K562 (cell line): ENCODE data around the gene DENND2C. TPM values are rescaled to one million over a fixed set of nuclear protein-coding genes. Genes with fewer than 3 reads are reported as not detected.
A peak's percentile ranks its signal among the peaks of the same experiment; 100 is the strongest.

Experiments used
- ATAC-seq: fragments of 200-7000 bp; cut with Tn5 transposase; 3 replicates; pipeline ENCODE4 v1.9.1; 2020; ENCODE audit warnings: moderate library complexity
- BruUV-seq: library from RNA; stranded (reverse); fragments of 400-500 nt; replicated peaks from 2 replicates; lab custom pipeline; 2021; lab: Mats Ljungman, UMichigan
- CTCF ChIA-PET: fragments of 300-600 bp; formaldehyde crosslinking; extraction: SDS; loops from one replicate; lab custom pipeline; 2021; ENCODE audit warnings: low intra/inter-chr PET ratio; lab: Yijun Ruan, JAX
- POLR2A ChIA-PET: fragments of 300-600, 350-650 bp; sonication (Branson Sonifier 250); formaldehyde crosslinking; extraction: SDS; loops from one replicate; lab custom pipeline; 2021; ENCODE audit warnings: antibody characterized with exemption, inconsistent platforms; lab: Yijun Ruan, JAX
- DNase-seq, 4 experiments: peaks; one replicate each; pipeline versions ENCODE4 v3.0.0 to v3.0.0-alpha.2; 2011 to 2018; ENCODE audit warnings: low spot score in 3 of 4, mixed read lengths in 3 of 4; ENCODE audit errors: extremely low read depth in 1 of 4
- FAIRE-seq: peaks from 2 replicates; lab custom pipeline; 2011; peaks lifted over from hg19 to GRCh38; lab: Jason Lieb, UNC
- H2AFZ ChIP-seq: 2 replicates; pipeline ENCODE4 v1.6.0; 2011; ENCODE audit warnings: low read depth, low read length, control low read depth, inconsistent platforms
- H3K27ac ChIP-seq: fragments of 200-600 bp; 3 replicates; pipeline ENCODE4 v1.8.0; 2011; ENCODE audit warnings: low read depth, mild to moderate bottlenecking, control low read depth, inconsistent platforms, low read length, moderate library complexity, mixed read lengths; ENCODE audit errors: extremely low read depth
- H3K27me3 ChIP-seq, 2 experiments: fragments of 300-600 bp in 1 of 2; 2 replicates in 1 of 2; 3 replicates in 1 of 2; pipeline versions ENCODE4 v1.6.0 to v1.8.0; 2011; ENCODE audit warnings: inconsistent platforms in 2 of 2, low read length in 2 of 2, mild to moderate bottlenecking in 1 of 2, mixed read lengths in 1 of 2, moderate library complexity in 1 of 2; ENCODE audit not compliant: control insufficient read depth in 2 of 2, insufficient read depth in 2 of 2
- H3K36me3 ChIP-seq: fragments of 300-600 bp; 3 replicates; pipeline ENCODE4 v1.8.0; 2011; ENCODE audit warnings: mild to moderate bottlenecking, low read length, inconsistent platforms; ENCODE audit not compliant: control insufficient read depth, insufficient read depth
- H3K4me1 ChIP-seq, 2 experiments: fragments of 200-600 bp in 1 of 2; replicated peaks in 1 of 2; 2 replicates in 1 of 2; 3 replicates in 1 of 2; pipeline versions ENCODE4 v1.5.1 to v1.8.0; 2011; ENCODE audit warnings: inconsistent platforms in 2 of 2, low read length in 2 of 2, mild to moderate bottlenecking in 1 of 2, mixed read lengths in 1 of 2, moderate library complexity in 1 of 2; ENCODE audit not compliant: control insufficient read depth in 2 of 2, insufficient read depth in 2 of 2
- H3K4me2 ChIP-seq: 2 replicates; pipeline ENCODE4 v1.6.1; 2011; ENCODE audit warnings: low read length, control low read depth, inconsistent platforms, mixed read lengths; ENCODE audit not compliant: insufficient read depth
- H3K4me3 ChIP-seq: fragments of 200-600 bp; sonication (generic), shearing (Covaris generic); 2 replicates; pipeline ENCODE4 v1.5.1; 2016; ENCODE audit warnings: control low read depth, inconsistent platforms
- H3K79me2 ChIP-seq: fragments of 200-600 bp; 3 replicates; pipeline ENCODE4 v1.8.0; 2011; ENCODE audit warnings: low read length, inconsistent platforms; ENCODE audit not compliant: control insufficient read depth, insufficient read depth
- H3K9ac ChIP-seq, 2 experiments: 2 replicates each; pipeline versions ENCODE4 v1.6.0 to v1.6.1; 2011; ENCODE audit warnings: low read depth in 2 of 2, low read length in 2 of 2, control low read depth in 1 of 2, inconsistent platforms in 1 of 2, mild to moderate bottlenecking in 1 of 2, mixed read lengths in 1 of 2; ENCODE audit not compliant: insufficient read depth in 1 of 2
- H3K9me1 ChIP-seq: one replicate; pipeline ENCODE4 v1.6.0; 2011; ENCODE audit warnings: inconsistent platforms, mild to moderate bottlenecking, low read length, moderate library complexity; ENCODE audit not compliant: control insufficient read depth, insufficient read depth
- H3K9me3 ChIP-seq: replicated peaks from 2 replicates; pipeline ENCODE4 v1.5.1; 2011; ENCODE audit warnings: low read depth, low read length, inconsistent platforms; ENCODE audit not compliant: control insufficient read depth, insufficient read depth
- H4K20me1 ChIP-seq: replicated peaks from 2 replicates; pipeline ENCODE4 v1.6.1; 2011; ENCODE audit warnings: low read length, inconsistent platforms, mixed read lengths; ENCODE audit not compliant: control insufficient read depth, insufficient read depth
- CUX1 ChIP-seq: fragments of 200-800 bp; sonication (Bioruptor generic); IDR thresholded peaks from 2 replicates; pipeline ENCODE4 v1.6.1; 2016; ENCODE audit warnings: missing genetic modification characterization, missing compliant biosample characterization
- EHMT2 ChIP-seq: fragments of 450-650 bp; IDR thresholded peaks from 2 replicates; pipeline ENCODE4 v1.6.1; 2018; ENCODE audit warnings: antibody characterized with exemption
- FOXK2 ChIP-seq, 2 experiments: fragments of 450-650 bp; IDR thresholded peaks in 1 of 2; conservative IDR thresholded peaks in 1 of 2; 2 replicates each; pipeline ENCODE4 v1.6.1; 2016; ENCODE audit warnings: low read depth in 2 of 2, mild to moderate bottlenecking in 1 of 2
- KDM5B ChIP-seq: fragments of 200-600 bp; sonication (generic); IDR thresholded peaks from 2 replicates; pipeline ENCODE4 v1.6.1; 2012; ENCODE audit warnings: low read depth, mild to moderate bottlenecking, moderate library complexity, low read length, control low read depth, inconsistent platforms; ENCODE audit not compliant: insufficient replicate concordance
- LCOR ChIP-seq: sonication (generic); formaldehyde crosslinking; IDR thresholded peaks from 2 replicates; pipeline ENCODE4 v1.8.0; 2022; ENCODE audit warnings: mild to moderate bottlenecking, missing genetic modification reagents
- NR2C2 ChIP-seq, 2 experiments: fragments of 200-800 bp in 1 of 2; sonication (Bioruptor generic) in 1 of 2; sonication (generic) in 1 of 2; formaldehyde crosslinking in 1 of 2; IDR thresholded peaks; 2 replicates each; pipeline versions ENCODE4 v1.6.1 to v1.8.0; 2016 to 2022; ENCODE audit warnings: mild to moderate bottlenecking in 1 of 2, missing compliant biosample characterization in 1 of 2, missing genetic modification characterization in 1 of 2, missing genetic modification reagents in 1 of 2
- PHF20 ChIP-seq: fragments of 450-650 bp; IDR thresholded peaks from 2 replicates; pipeline ENCODE4 v1.6.1; 2018; ENCODE audit not compliant: partially characterized antibody
- POLR2G ChIP-seq: fragments of 200-400 bp; formaldehyde crosslinking; IDR thresholded peaks from 2 replicates; pipeline ENCODE4 v1.6.1; 2017; ENCODE audit warnings: low read depth, mild to moderate bottlenecking, antibody characterized with exemption, low read length, moderate library complexity
- SRSF9 ChIP-seq: fragments of 200-400 bp; formaldehyde crosslinking; IDR thresholded peaks from 2 replicates; pipeline ENCODE4 v1.6.1; 2017; ENCODE audit warnings: low read depth, low read length, borderline replicate concordance
- THRB ChIP-seq: fragments of 450-650 bp; formaldehyde crosslinking; conservative IDR thresholded peaks from 2 replicates; pipeline ENCODE4 v1.4.0; 2022; ENCODE audit warnings: mild to moderate bottlenecking, missing genetic modification characterization
- TSC22D4 ChIP-seq: fragments of 450-650 bp; IDR thresholded peaks from 2 replicates; pipeline ENCODE4 v1.6.1; 2016; ENCODE audit warnings: missing genetic modification characterization, missing biosample characterization, control low read depth
- ZNF174 ChIP-seq: fragments of 250-450 bp; sonication (Bioruptor Pico); IDR thresholded peaks from 2 replicates; pipeline ENCODE4 v1.4.0; 2020; ENCODE audit warnings: mild to moderate bottlenecking
- ZNF431 ChIP-seq: sonication (generic); formaldehyde crosslinking; IDR thresholded peaks from 2 replicates; pipeline ENCODE4 v1.8.0; 2022; ENCODE audit warnings: mild to moderate bottlenecking, missing genetic modification reagents
- WGBS: fragments of 100-300 bp; shearing (Covaris generic); methylation state at CpG from one replicate; pipeline ENCODE4 v1.1.6; 2016; ENCODE audit warnings: low coverage, mixed read lengths; ENCODE audit not compliant: insufficient coverage; ENCODE audit errors: missing lambda C conversion rate; 5-methylcytosine and 5-hydroxymethylcytosine counted together
- in situ Hi-C: fragments of 300-500 bp; cut with MboI; formaldehyde crosslinking; loops from 4 replicates; pipeline ENCODE4 v1.15.0; 2018; ENCODE audit warnings: inconsistent platforms, mixed read lengths
- intact Hi-C: fragments of 100-400 bp; cut with micrococcal nuclease; formaldehyde crosslinking; loops from 2 replicates; pipeline ENCODE4 v1.14.2; 2022
- polyA plus RNA-seq, 8 experiments: library from polyadenylated mRNA; depleted of rRNA in 4 of 8; stranded (reverse) in 5 of 8; unstranded in 3 of 8; fragments of >200 nt; fragmentation: Nextera tagmentation in 2 of 8; fragmentation: Illumina TruSeq in 1 of 8; extraction: Ambion mirVana in 2 of 8; extraction: Trizol in 1 of 8; gene quantifications; 2 replicates each; pipeline versions ENCODE4 v1.2.1 to v1.2.3, GENCODE V29; 2011 to 2014; ENCODE audit warnings: inconsistent platforms in 1 of 8, missing spikeins in 1 of 8
- total RNA-seq, 7 experiments: library from RNA; depleted of rRNA in 6 of 7; stranded (reverse); fragments of >200 nt in 6 of 7; fragmentation: Illumina TruSeq in 2 of 7; extraction: Trizol in 2 of 7; gene quantifications; 2 replicates each; pipeline versions ENCODE4 v1.2.1 to v1.2.3, GENCODE V29; 2011 to 2021; ENCODE audit warnings: low replicate concordance in 1 of 7

Gene DENND2C
- total and polyA plus RNA-seq, 9 of the 15 experiments (the other 6 are each of a cell fraction or from before 2014, with no cell fraction given), result 0.03 to 0.25 (median 0.14) TPM

- H3K9ac ChIP-seq, result peak within 1 kb of the TSS; percentile 90 to 93
- H3K79me2 ChIP-seq, result peaks cover 29% of the 10 kb centered on the region
- H4K20me1 ChIP-seq, result no peaks in the 10 kb centered on the region
- FAIRE-seq, result peak; percentile 100
- peak within 1 kb of the TSS; percentile 94 for H2AFZ ChIP-seq
- peak; percentile 99 for ATAC-seq
- intact Hi-C loops, result loop anchor here (5.0 kb wide), 1 partner anchor 176 kb away; the partner anchor contains the start of gene CSDE1
- 8% methylated on average over 40 of the region's 40 CpGs for WGBS
- H3K4me2 ChIP-seq, result peak within 1 kb of the TSS; percentile 94
- H3K4me3 ChIP-seq, result peak within 1 kb of the TSS; percentile 73
- POLR2A ChIA-PET, result interaction anchor here (0.8 to 1.8 kb wide), 3 partner anchors 11 to 71 kb away, joined by 3 to 9 read pairs (median 4); partner anchors contain the start of gene TRIM33
- no peaks in the 10 kb centered on the region; a peak in 1 of 5 replicates for H3K27me3 ChIP-seq
- CTCF ChIA-PET, result interaction anchor here (0.6 to 1.6 kb wide), 2 partner anchors 29 to 235 kb away, joined by 5 to 9 read pairs; no protein-coding TSS in a partner anchor
- H3K9me1 ChIP-seq, result no peaks in the 10 kb centered on the region
- in situ Hi-C loops, result no loop called here
- BruUV-seq, result TSS peak; percentile 94
- peaks cover 2% of the 10 kb centered on the region; the same call in 1 of the 2 replicates for H3K9me3 ChIP-seq
- H3K4me1 ChIP-seq, result peaks cover 3 to 4% of the 10 kb centered on the region in 2 experiments; a peak in 2 of 5 replicates
- peak within 1 kb of the TSS; percentile 73 for H3K27ac ChIP-seq
- H3K36me3 ChIP-seq, result peaks cover 33% of the 10 kb centered on the region
- peak; percentile 88 to 99 (median 91) for DNase-seq
- TF ChIP-seq ZNF174 (CRISPR knock-in tag), result no peak
- TF ChIP-seq NR2C2 (CRISPR knock-in tag; IDR thresholded peaks at IDR 0.05), result no peak
- TF ChIP-seq NR2C2 (tag; IDR thresholded peaks at IDR 0.05), result peak; percentile 58
- peak; percentile 98 for TF ChIP-seq KDM5B
- peak; percentile 85 for TF ChIP-seq POLR2G
- peak; percentile 88 for TF ChIP-seq PHF20
- TF ChIP-seq EHMT2, result peak; percentile 98
- peak; percentile 75 for TF ChIP-seq THRB (CRISPR knock-in tag)
- no peak for TF ChIP-seq SRSF9
- peak; percentile 68; the same call in 1 of the 2 replicates for TF ChIP-seq LCOR (CRISPR knock-in tag)
- TF ChIP-seq FOXK2 (conservative IDR thresholded peaks at IDR 0.05 in 1 of 2, IDR thresholded peaks at IDR 0.05 in 1 of 2; ENCODE audit: low read depth in 2 of 2), result peak; percentile 95 to 98
- 0 out of 2 replicates have a peak, but pooled peaks have one; percentile 39 for TF ChIP-seq ZNF431 (CRISPR knock-in tag)
- no peak for TF ChIP-seq TSC22D4
- peak; percentile 90 for TF ChIP-seq CUX1
Observed at GRCh38 chr1:114581335-114582287, 88.2 kb downstream of the DENND2C start, which contains the start of gene BCAS2. Gene BCAS2, minus strand, starts transcription at chr1:114581615. Its CDS starts 24 bp downstream, at chr1:114581591.
